ENCODE data around the gene EREG. TPM values are rescaled to one million over a fixed set of nuclear protein-coding genes. Genes with fewer than 3 reads are reported as not detected.

EREG gene
- total and polyA plus RNA-seq, 2 of the 8 experiments (the other 6 are each of a cell fraction or from before 2014, with no cell fraction given) = not detected

DNA sequence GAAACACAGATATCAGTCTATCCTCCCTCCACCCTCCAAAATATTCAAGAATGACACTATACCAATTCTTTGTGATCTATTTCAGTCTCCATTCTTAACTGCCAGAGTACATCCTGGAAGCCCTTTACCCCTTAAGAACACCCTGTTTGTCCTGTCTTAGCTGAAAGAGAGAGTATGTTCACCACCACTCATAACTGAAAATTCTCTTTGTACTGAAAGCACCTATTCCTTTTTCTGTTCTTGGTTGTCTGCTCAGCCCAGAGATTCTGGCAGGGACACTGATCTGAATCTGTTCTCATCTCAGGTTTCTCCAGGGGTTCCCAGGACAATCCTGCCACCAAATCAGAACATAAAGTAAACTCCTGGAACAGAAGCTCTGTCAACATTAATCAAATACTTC is 25.4 kb upstream of the EREG start:
- H3K36me3 ChIP-seq (ENCODE audit: control insufficient read depth in 2 of 4, insufficient read depth in 4 of 4, low read length in 3 of 4) = peaks cover 0 to 3% (median 1%) of the 10 kb centered on the region in 4 experiments; a peak in 1 of 8 replicates
- H3K4me3 ChIP-seq (ENCODE audit: extremely low read depth in 1 of 4, insufficient read depth in 2 of 4, low read depth in 3 of 4, low read length in 4 of 4) = no peak overlapping the region
- H3K18ac ChIP-seq (ENCODE audit: extremely low read depth, low read length) = no peak overlapping the region
- H4K91ac ChIP-seq (replicated peaks; ENCODE audit: insufficient read length, low read length) = no peak overlapping the region
- H2BK5ac ChIP-seq (ENCODE audit: low read depth, low read length) = no peak overlapping the region
- no peak overlapping the region for H2BK20ac ChIP-seq (ENCODE audit: low read length)
- H2AFZ ChIP-seq (ENCODE audit: low read length) = no peak overlapping the region
- H2BK15ac ChIP-seq (ENCODE audit: low read length) = no peak overlapping the region
- H2BK12ac ChIP-seq (ENCODE audit: low read depth, low read length) = no peak overlapping the region
- no peak overlapping the region for H3K9ac ChIP-seq (replicated peaks in 1 of 4; ENCODE audit: extremely low read depth in 1 of 4, low read depth in 3 of 4, low read length in 3 of 4)
- no peak overlapping the region for H3K23ac ChIP-seq (ENCODE audit: insufficient read length)
- no peak for DNase-seq (ENCODE audit: low read depth in 1 of 2, low spot score in 2 of 2)
- H4K5ac ChIP-seq (ENCODE audit: insufficient read length, low read depth, low read length) = no peak overlapping the region
- H2AK5ac ChIP-seq (ENCODE audit: low read depth, low read length) = no peak overlapping the region
- no peak overlapping the region for H3K14ac ChIP-seq (ENCODE audit: insufficient read length)
- H3K27ac ChIP-seq (ENCODE audit: low read depth, low read length) = no peak overlapping the region
- no peak overlapping the region for H4K8ac ChIP-seq (ENCODE audit: extremely low read depth, insufficient read depth, low read length)
- H3K4me2 ChIP-seq (ENCODE audit: insufficient read depth in 1 of 2, low read depth in 2 of 2, low read length in 2 of 2) = no peak overlapping the region
- no peak for FAIRE-seq
- ChIA-PET POLR2A (ENCODE audit: partially characterized antibody) (no interaction called here), CTCF (ENCODE audit: partially characterized antibody) (interaction anchor here (0.5 kb wide), 1 partner anchor 143 kb away, joined by 3 read pairs; no protein-coding TSS in a partner anchor)
- no peaks in the 10 kb centered on the region for H3K79me1 ChIP-seq (ENCODE audit: low read depth, low read length)
- peaks cover 0 to 4% (median 0%) of the 10 kb centered on the region in 4 experiments; a peak in 1 of 7 replicates for H3K4me1 ChIP-seq (replicated peaks in 1 of 4; ENCODE audit: control insufficient read depth in 3 of 4, insufficient read depth in 4 of 4, low read length in 3 of 4)
- no peaks in the 10 kb centered on the region for H3K79me2 ChIP-seq (ENCODE audit: control insufficient read depth in 1 of 2, insufficient read depth in 2 of 2, low read length in 2 of 2)
- H3K23me2 ChIP-seq (ENCODE audit: low read depth, low read length) = no peaks in the 10 kb centered on the region
- H4K20me1 ChIP-seq (replicated peaks in 1 of 2; ENCODE audit: control insufficient read depth in 1 of 2, insufficient read depth in 2 of 2, low read length in 2 of 2) = no peaks in the 10 kb centered on the region
- H3K9me3 ChIP-seq (ENCODE audit: insufficient read depth in 2 of 2, low read depth in 1 of 2, low read length in 1 of 2) = peaks cover 14 to 18% of the 10 kb centered on the region in 2 experiments
- no peaks in the 10 kb centered on the region for H3K27me3 ChIP-seq (replicated peaks in 1 of 4; ENCODE audit: control insufficient read depth in 3 of 4, extremely low read depth in 1 of 4, insufficient read depth in 3 of 4, low read length in 3 of 4)
- H3K56ac ChIP-seq (replicated peaks; ENCODE audit: insufficient read length, low read depth, low read length) = no peak overlapping the region
- H3K4ac ChIP-seq (replicated peaks; ENCODE audit: insufficient read length, low read depth, low read length) = no peak overlapping the region
- H2BK120ac ChIP-seq (replicated peaks; ENCODE audit: low read depth, low read length) = no peak overlapping the region
- TF ChIP-seq CHD1 (IDR thresholded peaks at IDR 0.05; ENCODE audit: low read depth, low read length) (no peak), HDAC2 (IDR thresholded peaks at IDR 0.05; ENCODE audit: borderline replicate concordance in 1 of 2, low read depth in 2 of 2, low read length in 2 of 2) (no peak), BACH1 (IDR thresholded peaks at IDR 0.05; ENCODE audit: low read length) (no peak), POLR2A (IDR thresholded peaks at IDR 0.05; ENCODE audit: control extremely low read depth in 1 of 2, low read depth in 2 of 2, low read length in 2 of 2) (no peak), TBP (IDR thresholded peaks at IDR 0.05; ENCODE audit: low read depth, low read length) (no peak), TCF12 (IDR thresholded peaks at IDR 0.05; ENCODE audit: low read depth, low read length) (no peak), EGR1 (IDR thresholded peaks at IDR 0.05; ENCODE audit: borderline replicate concordance, low read depth, low read length) (no peak), HDAC6 (IDR thresholded peaks at IDR 0.05; ENCODE audit: low read depth, low read length) (no peak), GABPA (IDR thresholded peaks at IDR 0.05; ENCODE audit: borderline replicate concordance, insufficient read depth, low read length) (no peak), CHD2 (IDR thresholded peaks at IDR 0.05; ENCODE audit: low read length) (no peak), RNF2 (IDR thresholded peaks at IDR 0.05; ENCODE audit: borderline replicate concordance, low read depth, low read length, missing control alignments, poor library complexity, severe bottlenecking) (no peak), KDM1A (IDR thresholded peaks at IDR 0.05; ENCODE audit: borderline replicate concordance, low read length) (no peak), CTBP2 (IDR thresholded peaks at IDR 0.05; ENCODE audit: borderline replicate concordance, insufficient read depth, insufficient read length, low read length) (no peak)
